GM18909 (cell line): Measurements from ENCODE around the gene DTD2.
"Not testable (repeated sequence)": the region's sequence is repeated elsewhere in the genome, so short reads cannot be mapped to it uniquely, and the experiment has no call there.

Experiments
- ATAC-seq: cut with Tn5 transposase; IDR thresholded peaks from one replicate; pipeline ENCODE4 v1.9.1; 2021; ENCODE audit warnings: mild to moderate bottlenecking; ENCODE audit not compliant: unreplicated experiment, poor library complexity

The DTD2 gene

GRCh38 chr14:31456841-31457664, at the start of gene DTD2:
Gene DTD2, minus strand, starts transcription at chr14:31457506. Its CDS starts 113 bp downstream, at chr14:31457393.
- peak; percentile 99 for ATAC-seq

- ATAC-seq = no peak
Observed at GRCh38 chr14:31505411-31505810, 48.1 kb upstream of the DTD2 start.

- ATAC-seq = no peak
Observed at GRCh38 chr14:31501870-31502269, 44.6 kb upstream of the DTD2 start.

- no peak for ATAC-seq
Observed at GRCh38 chr14:31492759-31493498, 35.6 kb upstream of the DTD2 start.

GRCh38 chr14:31489691-31490090, 32.4 kb upstream of the DTD2 start:
- ATAC-seq = peak; percentile 65

- no peak for ATAC-seq
Observed at GRCh38 chr14:31487886-31488285, 30.6 kb upstream of the DTD2 start, which contains the start of gene GPR33. Gene GPR33, minus strand, starts transcription at chr14:31488039. Its CDS starts 4,074 bp downstream, at chr14:31483965.

- ATAC-seq = no peak
Observed at GRCh38 chr14:31486764-31487163, 29.5 kb upstream of the DTD2 start.

GRCh38 chr14:31484754-31485153, 27.4 kb upstream of the DTD2 start:
- no peak for ATAC-seq

GRCh38 chr14:31480156-31480555, 22.9 kb upstream of the DTD2 start:
- ATAC-seq = no peak

- ATAC-seq = no peak
Observed at GRCh38 chr14:31479027-31479426, 21.7 kb upstream of the DTD2 start.

GRCh38 chr14:31477248-31477647, 19.9 kb upstream of the DTD2 start:
- ATAC-seq = no peak

- no peak for ATAC-seq
Observed at GRCh38 chr14:31476131-31476866, 19.0 kb upstream of the DTD2 start.

- no peak for ATAC-seq
Observed at GRCh38 chr14:31466554-31466953, 9.2 kb upstream of the DTD2 start.

- no peak for ATAC-seq
Observed at GRCh38 chr14:31465111-31465510, 7.8 kb upstream of the DTD2 start.

- ATAC-seq = not testable (repeated sequence)
Observed at GRCh38 chr14:31462450-31462849, 5.1 kb upstream of the DTD2 start.

- no peak for ATAC-seq
Observed at GRCh38 chr14:31461545-31461944, 4.2 kb upstream of the DTD2 start.

GRCh38 chr14:31457665-31458659, 656 bp upstream of the DTD2 start:
- no peak for ATAC-seq

GRCh38 chr14:31449971-31450610, 7.2 kb downstream of the DTD2 start:
- ATAC-seq = peak; percentile 72

GRCh38 chr14:31449136-31449535, 8.2 kb downstream of the DTD2 start:
- no peak for ATAC-seq
